ENCODE results near the gene CTPS1.

DNA sequence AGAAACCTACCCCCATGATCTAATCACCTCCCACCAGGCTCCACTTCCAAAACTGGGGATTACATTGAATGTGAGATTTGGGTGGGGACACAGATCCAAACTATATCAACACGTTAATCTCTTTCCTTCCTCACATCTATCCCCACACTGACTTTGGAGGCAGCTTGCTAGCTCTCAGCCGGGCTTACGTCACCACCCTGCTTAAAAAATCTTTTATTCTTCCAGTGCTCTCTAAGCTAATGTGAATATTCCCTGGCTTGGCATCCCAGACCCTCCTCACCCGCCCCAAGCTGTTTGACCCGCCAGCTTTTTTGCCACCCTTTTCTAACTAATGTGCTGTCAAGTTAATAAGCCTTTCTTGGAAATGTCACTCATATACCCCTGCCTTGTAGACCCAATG, 47.9 kb upstream of the CTPS1 start:
- TF ChIP-seq, protein P1, sequence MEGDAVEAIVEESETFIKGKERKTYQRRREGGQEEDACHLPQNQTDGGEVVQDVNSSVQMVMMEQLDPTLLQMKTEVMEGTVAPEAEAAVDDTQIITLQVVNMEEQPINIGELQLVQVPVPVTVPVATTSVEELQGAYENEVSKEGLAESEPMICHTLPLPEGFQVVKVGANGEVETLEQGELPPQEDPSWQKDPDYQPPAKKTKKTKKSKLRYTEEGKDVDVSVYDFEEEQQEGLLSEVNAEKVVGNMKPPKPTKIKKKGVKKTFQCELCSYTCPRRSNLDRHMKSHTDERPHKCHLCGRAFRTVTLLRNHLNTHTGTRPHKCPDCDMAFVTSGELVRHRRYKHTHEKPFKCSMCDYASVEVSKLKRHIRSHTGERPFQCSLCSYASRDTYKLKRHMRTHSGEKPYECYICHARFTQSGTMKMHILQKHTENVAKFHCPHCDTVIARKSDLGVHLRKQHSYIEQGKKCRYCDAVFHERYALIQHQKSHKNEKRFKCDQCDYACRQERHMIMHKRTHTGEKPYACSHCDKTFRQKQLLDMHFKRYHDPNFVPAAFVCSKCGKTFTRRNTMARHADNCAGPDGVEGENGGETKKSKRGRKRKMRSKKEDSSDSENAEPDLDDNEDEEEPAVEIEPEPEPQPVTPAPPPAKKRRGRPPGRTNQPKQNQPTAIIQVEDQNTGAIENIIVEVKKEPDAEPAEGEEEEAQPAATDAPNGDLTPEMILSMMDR (IDR thresholded peaks at IDR 0.05): no peak
- TF ChIP-seq, protein P2, sequence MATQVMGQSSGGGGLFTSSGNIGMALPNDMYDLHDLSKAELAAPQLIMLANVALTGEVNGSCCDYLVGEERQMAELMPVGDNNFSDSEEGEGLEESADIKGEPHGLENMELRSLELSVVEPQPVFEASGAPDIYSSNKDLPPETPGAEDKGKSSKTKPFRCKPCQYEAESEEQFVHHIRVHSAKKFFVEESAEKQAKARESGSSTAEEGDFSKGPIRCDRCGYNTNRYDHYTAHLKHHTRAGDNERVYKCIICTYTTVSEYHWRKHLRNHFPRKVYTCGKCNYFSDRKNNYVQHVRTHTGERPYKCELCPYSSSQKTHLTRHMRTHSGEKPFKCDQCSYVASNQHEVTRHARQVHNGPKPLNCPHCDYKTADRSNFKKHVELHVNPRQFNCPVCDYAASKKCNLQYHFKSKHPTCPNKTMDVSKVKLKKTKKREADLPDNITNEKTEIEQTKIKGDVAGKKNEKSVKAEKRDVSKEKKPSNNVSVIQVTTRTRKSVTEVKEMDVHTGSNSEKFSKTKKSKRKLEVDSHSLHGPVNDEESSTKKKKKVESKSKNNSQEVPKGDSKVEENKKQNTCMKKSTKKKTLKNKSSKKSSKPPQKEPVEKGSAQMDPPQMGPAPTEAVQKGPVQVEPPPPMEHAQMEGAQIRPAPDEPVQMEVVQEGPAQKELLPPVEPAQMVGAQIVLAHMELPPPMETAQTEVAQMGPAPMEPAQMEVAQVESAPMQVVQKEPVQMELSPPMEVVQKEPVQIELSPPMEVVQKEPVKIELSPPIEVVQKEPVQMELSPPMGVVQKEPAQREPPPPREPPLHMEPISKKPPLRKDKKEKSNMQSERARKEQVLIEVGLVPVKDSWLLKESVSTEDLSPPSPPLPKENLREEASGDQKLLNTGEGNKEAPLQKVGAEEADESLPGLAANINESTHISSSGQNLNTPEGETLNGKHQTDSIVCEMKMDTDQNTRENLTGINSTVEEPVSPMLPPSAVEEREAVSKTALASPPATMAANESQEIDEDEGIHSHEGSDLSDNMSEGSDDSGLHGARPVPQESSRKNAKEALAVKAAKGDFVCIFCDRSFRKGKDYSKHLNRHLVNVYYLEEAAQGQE (IDR thresholded peaks at IDR 0.05; ENCODE audit: insufficient read depth in 1 of 2, low read depth in 2 of 2, low read length in 1 of 2): no peak
- TF ChIP-seq SIN3A (IDR thresholded peaks at IDR 0.05; ENCODE audit: borderline replicate concordance, insufficient read depth, low read depth, low read length) (no peak), TCF7L2 (IDR thresholded peaks at IDR 0.05; ENCODE audit: low read depth, low read length) (no peak), POLR2AphosphoS5 (IDR thresholded peaks at IDR 0.05; ENCODE audit: low read depth, low read length) (no peak)

Data from Panc1 (cell line).